ENCODE measurements around the gene QKI. TPM values are rescaled to one million over a fixed set of nuclear protein-coding genes. Genes with fewer than 3 reads are reported as not detected.
A peak's percentile ranks its signal among the peaks of the same experiment; 100 is the strongest.

Gene QKI
- total RNA-seq, 1 donor from 2014 or later, result 247 TPM

- DNase-seq (no peak), ATAC-seq (peak in 1 of 2 donors; percentile 42)
- intact Hi-C loops (cut with DNase I), result no loop called here
- no peak overlapping the region for H3K27ac ChIP-seq
- H3K4me1 ChIP-seq, result peaks cover 81% of the 10 kb centered on the region
- peaks cover 13% of the 10 kb centered on the region for H3K36me3 ChIP-seq
- H3K27me3 ChIP-seq (ENCODE audit: low read depth), result no peaks in the 10 kb centered on the region
- TF ChIP-seq CTCF (IDR thresholded peaks at IDR 0.05), result no peak
- no peak overlapping the region for H3K4me3 ChIP-seq
- H3K9me3 ChIP-seq, result no peaks in the 10 kb centered on the region
These were observed 116.6 kb downstream of the QKI start for GRCh38 chr6:163531122-163531521.

GRCh38 chr6:163532526-163533078, 118.1 kb downstream of the QKI start:
- H3K4me1 ChIP-seq, result peaks cover 66% of the 10 kb centered on the region
- no peak overlapping the region for H3K4me3 ChIP-seq
- DNase-seq, result no peak
- H3K27me3 ChIP-seq (ENCODE audit: low read depth), result no peaks in the 10 kb centered on the region
- peaks cover 22% of the 10 kb centered on the region for H3K36me3 ChIP-seq
- TF ChIP-seq CTCF (IDR thresholded peaks at IDR 0.05), result no peak
- no peaks in the 10 kb centered on the region for H3K9me3 ChIP-seq
- peak in 1 of 2 donors; percentile 26 for ATAC-seq
- H3K27ac ChIP-seq, result no peak overlapping the region
- intact Hi-C loops (cut with DNase I), result no loop called here

GRCh38 chr6:163533443-163533842, 118.9 kb downstream of the QKI start:
- ATAC-seq, result peak; percentile 62 to 75
- no peaks in the 10 kb centered on the region for H3K27me3 ChIP-seq (ENCODE audit: low read depth)
- intact Hi-C loops (cut with DNase I), result no loop called here
- no peaks in the 10 kb centered on the region for H3K9me3 ChIP-seq
- peaks cover 62% of the 10 kb centered on the region for H3K4me1 ChIP-seq
- no peak overlapping the region for H3K27ac ChIP-seq
- peaks cover 22% of the 10 kb centered on the region for H3K36me3 ChIP-seq
- DNase-seq, result no peak
- no peak for TF ChIP-seq CTCF (IDR thresholded peaks at IDR 0.05)
- H3K4me3 ChIP-seq, result no peak overlapping the region

- Histone ChIP-seq H3K4me3 (no peak overlapping the region), H3K27ac (no peak overlapping the region), H3K9me3 (no peaks in the 10 kb centered on the region), H3K36me3 (peaks cover 26% of the 10 kb centered on the region), H3K4me1 (peaks cover 54% of the 10 kb centered on the region), H3K27me3 (ENCODE audit: low read depth) (no peaks in the 10 kb centered on the region)
- ATAC-seq, result no peak
- no peak for TF ChIP-seq CTCF (IDR thresholded peaks at IDR 0.05)
- DNase-seq, result no peak
- intact Hi-C loops (cut with DNase I), result no loop called here
These were observed 122.3 kb downstream of the QKI start for GRCh38 chr6:163536770-163537169.

GRCh38 chr6:163538331-163538730, 123.8 kb downstream of the QKI start:
- H3K27ac ChIP-seq, result no peak overlapping the region
- no peak overlapping the region for H3K4me3 ChIP-seq
- DNase-seq (no peak), ATAC-seq (no peak)
- no peaks in the 10 kb centered on the region for H3K9me3 ChIP-seq
- peaks cover 39% of the 10 kb centered on the region for H3K4me1 ChIP-seq
- TF ChIP-seq CTCF (IDR thresholded peaks at IDR 0.05), result no peak
- intact Hi-C loops (cut with DNase I), result no loop called here
- no peaks in the 10 kb centered on the region for H3K27me3 ChIP-seq (ENCODE audit: low read depth)
- peaks cover 26% of the 10 kb centered on the region for H3K36me3 ChIP-seq
